H4 (cell line): ENCODE measurements around the gene SCMH1. TPM values are rescaled to one million over a fixed set of nuclear protein-coding genes. Genes with fewer than 3 reads are reported as not detected.
A peak's percentile ranks its signal among the peaks of the same experiment; 100 is the strongest.

ENCODE experiments used
- DNase-seq: peaks from one replicate; pipeline ENCODE4 v3.0.0-alpha.2; 2015; ENCODE audit warnings: low spot score
- total RNA-seq: library from RNA; depleted of rRNA; stranded (reverse); fragments of >200 nt; shearing (Covaris generic); gene quantifications from 2 replicates; pipeline ENCODE4 v1.2.3, GENCODE V29; 2014

Gene SCMH1
- total RNA-seq, 1 experiment from 2014 or later = 20.9 TPM

- no peak for DNase-seq
Measured at GRCh38 chr1:41005876-41006275, 236.2 kb downstream of the SCMH1 start.

- peak; percentile 99 for DNase-seq
Measured at GRCh38 chr1:41003640-41004220, 238.4 kb downstream of the SCMH1 start.

GRCh38 chr1:41003127-41003639, 238.9 kb downstream of the SCMH1 start:
- DNase-seq = no peak

GRCh38 chr1:40998668-40999067, 243.4 kb downstream of the SCMH1 start:
- DNase-seq = no peak

- DNase-seq = no peak
Measured at GRCh38 chr1:40997096-40997495, 245.0 kb downstream of the SCMH1 start.

- no peak for DNase-seq
Measured at GRCh38 chr1:40989066-40989465, 253.0 kb downstream of the SCMH1 start.

GRCh38 chr1:40988280-40988679, 253.8 kb downstream of the SCMH1 start:
- no peak for DNase-seq

- DNase-seq = no peak
Measured at GRCh38 chr1:40987439-40988276, 254.4 kb downstream of the SCMH1 start.

- DNase-seq = no peak
Measured at GRCh38 chr1:40986956-40987355, 255.2 kb downstream of the SCMH1 start.

GRCh38 chr1:40986328-40986783, 255.8 kb downstream of the SCMH1 start:
- DNase-seq = no peak

GRCh38 chr1:40985875-40986274, 256.2 kb downstream of the SCMH1 start:
- DNase-seq = no peak

- DNase-seq = no peak
Measured at GRCh38 chr1:40985161-40985560, 256.9 kb downstream of the SCMH1 start.

- DNase-seq = no peak
Measured at GRCh38 chr1:40984531-40984930, 257.6 kb downstream of the SCMH1 start.

GRCh38 chr1:40984066-40984465, 258.0 kb downstream of the SCMH1 start:
- no peak for DNase-seq

GRCh38 chr1:40983286-40983685, 258.8 kb downstream of the SCMH1 start:
- DNase-seq = no peak

GRCh38 chr1:40982721-40983120, 259.4 kb downstream of the SCMH1 start:
- DNase-seq = no peak

- no peak for DNase-seq
Measured at GRCh38 chr1:40981691-40982448, 260.2 kb downstream of the SCMH1 start.

GRCh38 chr1:40980453-40981121, 261.5 kb downstream of the SCMH1 start:
- peak; percentile 26 for DNase-seq

GRCh38 chr1:40980068-40980452, 262.0 kb downstream of the SCMH1 start:
- DNase-seq = no peak

GRCh38 chr1:40979241-40980067, 262.7 kb downstream of the SCMH1 start, which contains the start of gene CTPS1:
CTPS1 (plus strand) TSS chr1:40979696; CDS start chr1:40983291, 3,595 bp downstream.
- DNase-seq = peak; percentile 92

GRCh38 chr1:40978886-40979240, 263.2 kb downstream of the SCMH1 start:
- no peak for DNase-seq
